WTC11 (cell line): ENCODE data around the gene MPI. TPM values are rescaled to one million over a fixed set of nuclear protein-coding genes. Genes with fewer than 3 reads are reported as not detected.

Experiments used
- ATAC-seq: fragments of 200-7000 bp; cut with Tn5 transposase; 2 replicates; pipeline ENCODE4 v1.10.0; 2021; ENCODE audit warnings: mild to moderate bottlenecking, moderate library complexity
- CTCF ChIA-PET: fragments of 300-600 bp; sonication (Branson Sonifier 250); formaldehyde crosslinking; loops from one replicate; lab custom pipeline; 2021; ENCODE audit warnings: antibody characterized with exemption; lab: Charles Lee
- POLR2A ChIA-PET: fragments of 350-600 bp; sonication (Branson Sonifier 250); formaldehyde crosslinking; loops from one replicate; lab custom pipeline; 2021; ENCODE audit warnings: antibody characterized with exemption; lab: Charles Lee
- DNase-seq: peaks from one replicate; pipeline ENCODE4 v3.0.0; 2021; ENCODE audit warnings: low spot score
- H3K27ac Mint-ChIP-seq: 2 replicates; pipeline ENCODE4 v1.8.0; 2021; ENCODE audit warnings: mixed read lengths
- H3K27me3 Mint-ChIP-seq: 2 replicates; pipeline ENCODE4 v1.8.0; 2021; ENCODE audit warnings: low read depth, mild to moderate bottlenecking, moderate library complexity, mixed read lengths
- H3K36me3 Mint-ChIP-seq: 2 replicates; pipeline ENCODE4 v1.8.0; 2021; ENCODE audit warnings: mixed read lengths
- H3K4me1 Mint-ChIP-seq: 2 replicates; pipeline ENCODE4 v1.8.0; 2022; ENCODE audit warnings: mixed read lengths
- H3K4me3 Mint-ChIP-seq: 2 replicates; pipeline ENCODE4 v1.8.0; 2021; ENCODE audit warnings: mild to moderate bottlenecking, moderate library complexity, mixed read lengths
- H3K9me3 Mint-ChIP-seq: 2 replicates; pipeline ENCODE4 v1.8.0; 2021; ENCODE audit warnings: mixed read lengths
- ATF6 ChIP-seq: sonication (generic); formaldehyde crosslinking; IDR thresholded peaks from 2 replicates; pipeline ENCODE4 v1.8.1; 2023; ENCODE audit warnings: mild to moderate bottlenecking, missing genetic modification reagents
- CDX4 ChIP-seq: fragments of 250-450 bp; sonication (Bioruptor Pico); IDR thresholded peaks from 2 replicates; pipeline ENCODE4 v1.9.0; 2021; ENCODE audit warnings: moderate library complexity, mild to moderate bottlenecking, inconsistent platforms, borderline replicate concordance
- FOXJ3 ChIP-seq: sonication (generic); formaldehyde crosslinking; IDR thresholded peaks from 2 replicates; pipeline ENCODE4 v1.9.0; 2021; ENCODE audit warnings: missing genetic modification reagents, mild to moderate bottlenecking, borderline replicate concordance
- GABPB1 ChIP-seq: sonication (generic); formaldehyde crosslinking; IDR thresholded peaks from 2 replicates; pipeline ENCODE4 v1.8.1; 2023; ENCODE audit warnings: mild to moderate bottlenecking, missing genetic modification reagents
- GRHL2 ChIP-seq: fragments of 250-450 bp; sonication (Bioruptor Pico); IDR thresholded peaks from 2 replicates; pipeline ENCODE4 v1.8.0; 2022; ENCODE audit warnings: mild to moderate bottlenecking, moderate library complexity; ENCODE audit not compliant: insufficient replicate concordance, severe bottlenecking
- JAZF1 ChIP-seq: fragments of 250-450 bp; sonication (Bioruptor Pico); IDR thresholded peaks from 2 replicates; pipeline ENCODE4 v1.9.0; 2021; ENCODE audit warnings: moderate library complexity, mild to moderate bottlenecking, inconsistent platforms
- MYBL2 ChIP-seq: sonication (generic); formaldehyde crosslinking; IDR thresholded peaks from 2 replicates; pipeline ENCODE4 v1.8.1; 2023; ENCODE audit warnings: mild to moderate bottlenecking, moderate library complexity, missing genetic modification reagents
- NFYB ChIP-seq: sonication (generic); formaldehyde crosslinking; conservative IDR thresholded peaks from 2 replicates; pipeline ENCODE4 v1.8.0; 2022; ENCODE audit warnings: low read depth, missing genetic modification reagents
- PRDM15 ChIP-seq: sonication (generic); formaldehyde crosslinking; IDR thresholded peaks from 2 replicates; pipeline ENCODE4 v1.8.0; 2022; ENCODE audit warnings: missing genetic modification reagents
- PRRX2 ChIP-seq: fragments of 250-450 bp; sonication (Bioruptor Pico); IDR thresholded peaks from 2 replicates; pipeline ENCODE4 v1.8.0; 2021; ENCODE audit warnings: mild to moderate bottlenecking
- TEAD4 ChIP-seq: sonication (generic); formaldehyde crosslinking; IDR thresholded peaks from 2 replicates; pipeline ENCODE4 v1.8.0; 2022; ENCODE audit warnings: mild to moderate bottlenecking, missing genetic modification reagents
- ZBTB21 ChIP-seq: sonication (generic); formaldehyde crosslinking; IDR thresholded peaks from 2 replicates; pipeline ENCODE4 v1.8.1; 2023; ENCODE audit warnings: mild to moderate bottlenecking, missing genetic modification reagents, borderline replicate concordance
- ZBTB43 ChIP-seq: sonication (generic); formaldehyde crosslinking; IDR thresholded peaks from 2 replicates; pipeline ENCODE4 v1.8.1; 2023; ENCODE audit warnings: mild to moderate bottlenecking, missing genetic modification reagents
- ZNF317 ChIP-seq: sonication (generic); formaldehyde crosslinking; IDR thresholded peaks from 2 replicates; pipeline ENCODE4 v1.8.1; 2023; ENCODE audit warnings: low read depth, mild to moderate bottlenecking, moderate library complexity, missing genetic modification reagents, borderline replicate concordance
- ZSCAN18 ChIP-seq: fragments of 250-450 bp; sonication (Bioruptor Pico); IDR thresholded peaks from 2 replicates; pipeline ENCODE4 v2.1.2; 2022; ENCODE audit warnings: mild to moderate bottlenecking, moderate library complexity
- total RNA-seq: library from RNA; stranded (reverse); gene quantifications from 3 replicates; pipeline ENCODE4 v1.2.3, GENCODE V29; 2021
- TF ChIP-seq, protein P1 (sequence below): fragments of 250-450 bp; sonication (Bioruptor Pico); conservative IDR thresholded peaks from 2 replicates; pipeline ENCODE4 v1.9.0; 2021; ENCODE audit warnings: mild to moderate bottlenecking
- TF ChIP-seq, protein P2 (sequence below): sonication (generic); formaldehyde crosslinking; IDR thresholded peaks from 2 replicates; pipeline ENCODE4 v1.8.0; 2022; ENCODE audit warnings: mild to moderate bottlenecking, missing genetic modification reagents
- TF ChIP-seq, protein P3 (sequence below): fragments of 200-600 bp; IDR thresholded peaks from 2 replicates; pipeline ENCODE4 v1.8.0; 2022; ENCODE audit warnings: antibody characterized with exemption

The MPI gene
- total RNA-seq, 1 experiment from 2014 or later: 36.3 TPM

GRCh38 chr15:74870436-74871215, 19.2 kb upstream of the MPI start (continued):
- no peak for TF ChIP-seq ATF6 (CRISPR knock-in tag)
- TF ChIP-seq FOXJ3 (CRISPR knock-in tag): no peak
- TF ChIP-seq, protein P1, sequence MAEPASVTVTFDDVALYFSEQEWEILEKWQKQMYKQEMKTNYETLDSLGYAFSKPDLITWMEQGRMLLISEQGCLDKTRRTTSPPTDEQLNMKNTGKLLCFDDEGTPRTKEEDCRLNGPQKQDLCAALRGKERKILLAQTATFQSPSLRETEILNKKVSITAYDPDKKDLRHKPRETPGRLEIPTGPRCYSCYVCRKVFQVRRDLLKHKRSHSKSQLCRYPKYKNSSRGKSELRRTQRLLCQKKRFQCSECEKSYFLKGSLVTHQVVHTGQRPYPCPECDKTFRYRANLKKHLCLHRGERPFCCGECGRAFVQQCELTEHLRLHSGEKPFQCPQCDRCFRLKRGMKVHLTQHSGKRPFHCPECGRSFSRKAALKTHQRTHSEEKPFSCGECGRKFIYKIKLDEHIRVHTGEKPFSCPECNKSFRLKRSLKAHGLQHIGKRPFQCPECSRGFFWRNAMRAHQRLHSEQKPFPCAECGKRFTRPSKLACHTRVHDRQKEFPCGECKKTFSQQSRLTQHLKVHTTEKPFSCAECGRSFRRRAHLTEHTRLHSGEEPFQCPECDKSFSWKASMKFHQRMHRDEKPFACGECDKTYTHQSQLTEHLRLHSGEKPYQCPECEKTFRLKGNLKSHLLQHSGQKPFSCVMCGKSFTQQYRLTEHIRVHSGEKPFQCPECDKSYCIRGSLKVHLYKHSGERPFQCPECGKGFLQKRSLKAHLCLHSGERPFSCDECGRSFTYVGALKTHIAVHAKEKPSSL (CRISPR knock-in tag): no peak
- no peak for TF ChIP-seq ZNF317 (CRISPR knock-in tag)
- TF ChIP-seq, protein P2, sequence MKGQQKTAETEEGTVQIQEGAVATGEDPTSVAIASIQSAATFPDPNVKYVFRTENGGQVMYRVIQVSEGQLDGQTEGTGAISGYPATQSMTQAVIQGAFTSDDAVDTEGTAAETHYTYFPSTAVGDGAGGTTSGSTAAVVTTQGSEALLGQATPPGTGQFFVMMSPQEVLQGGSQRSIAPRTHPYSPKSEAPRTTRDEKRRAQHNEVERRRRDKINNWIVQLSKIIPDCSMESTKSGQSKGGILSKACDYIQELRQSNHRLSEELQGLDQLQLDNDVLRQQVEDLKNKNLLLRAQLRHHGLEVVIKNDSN (CRISPR knock-in tag): no peak
- no peak for TF ChIP-seq JAZF1 (CRISPR knock-in tag)
- TF ChIP-seq, all 79 proteins: peak for 0

- Mint-ChIP-seq H3K9me3 (peaks cover 6% of the 10 kb centered on the region), H3K36me3 (peaks cover 11% of the 10 kb centered on the region), H3K4me1 (peaks cover 20% of the 10 kb centered on the region), H3K27ac (peak overlapping the region; percentile 93), H3K27me3 (no peaks in the 10 kb centered on the region), H3K4me3 (peak overlapping the region; percentile 93)
- TF ChIP-seq ZBTB21: no peak
- TF ChIP-seq NFYB: no peak
- TF ChIP-seq, protein P3, sequence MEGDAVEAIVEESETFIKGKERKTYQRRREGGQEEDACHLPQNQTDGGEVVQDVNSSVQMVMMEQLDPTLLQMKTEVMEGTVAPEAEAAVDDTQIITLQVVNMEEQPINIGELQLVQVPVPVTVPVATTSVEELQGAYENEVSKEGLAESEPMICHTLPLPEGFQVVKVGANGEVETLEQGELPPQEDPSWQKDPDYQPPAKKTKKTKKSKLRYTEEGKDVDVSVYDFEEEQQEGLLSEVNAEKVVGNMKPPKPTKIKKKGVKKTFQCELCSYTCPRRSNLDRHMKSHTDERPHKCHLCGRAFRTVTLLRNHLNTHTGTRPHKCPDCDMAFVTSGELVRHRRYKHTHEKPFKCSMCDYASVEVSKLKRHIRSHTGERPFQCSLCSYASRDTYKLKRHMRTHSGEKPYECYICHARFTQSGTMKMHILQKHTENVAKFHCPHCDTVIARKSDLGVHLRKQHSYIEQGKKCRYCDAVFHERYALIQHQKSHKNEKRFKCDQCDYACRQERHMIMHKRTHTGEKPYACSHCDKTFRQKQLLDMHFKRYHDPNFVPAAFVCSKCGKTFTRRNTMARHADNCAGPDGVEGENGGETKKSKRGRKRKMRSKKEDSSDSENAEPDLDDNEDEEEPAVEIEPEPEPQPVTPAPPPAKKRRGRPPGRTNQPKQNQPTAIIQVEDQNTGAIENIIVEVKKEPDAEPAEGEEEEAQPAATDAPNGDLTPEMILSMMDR: no peak
- TF ChIP-seq GRHL2 (CRISPR knock-in tag): no peak
- no peak for TF ChIP-seq ZSCAN18
- TF ChIP-seq GABPB1 (CRISPR knock-in tag): no peak
- TF ChIP-seq ZBTB43: 0 out of 2 replicates have a peak, but pooled peaks have one; percentile 33
- TF ChIP-seq PRDM15 (CRISPR knock-in tag): peak; percentile 70
- 0 out of 2 replicates have a peak, but pooled peaks have one; percentile 30 for TF ChIP-seq MYBL2
- no peak for TF ChIP-seq PRRX2 (CRISPR knock-in tag)
- TF ChIP-seq CDX4: no peak
- TF ChIP-seq TEAD4 (CRISPR knock-in tag): no peak
- DNase-seq (no peak), ATAC-seq (no peak)
- CTCF ChIA-PET: no interaction called here
- POLR2A ChIA-PET: interaction anchor here (0.6 kb wide), 1 partner anchor 129 kb away, joined by 3 read pairs; no protein-coding TSS in a partner anchor
Observed at GRCh38 chr15:74872702-74873035, 17.2 kb upstream of the MPI start.
